Neuronal stem cell (in vitro differentiated cells): ENCODE data around the gene NPC1L1.

Source experiments
- DNase-seq: peaks from one replicate; pipeline ENCODE4 v3.0.0-alpha.2; 2013; ENCODE audit warnings: low spot score
- H2AFZ ChIP-seq: one replicate; pipeline ENCODE4 v1.6.1; 2013; ENCODE audit warnings: mild to moderate bottlenecking, low read length, inconsistent platforms
- H2AK5ac ChIP-seq: 2 replicates; pipeline ENCODE4 v1.6.1; 2013; ENCODE audit warnings: low read depth, mild to moderate bottlenecking, inconsistent platforms, low read length, moderate library complexity, mixed read lengths
- H2BK120ac ChIP-seq: 2 replicates; pipeline ENCODE4 v1.6.1; 2013; ENCODE audit warnings: low read depth, mild to moderate bottlenecking, inconsistent platforms, low read length, moderate library complexity, mixed read lengths
- H2BK12ac ChIP-seq: one replicate; pipeline ENCODE4 v1.6.1; 2013; ENCODE audit warnings: low read length, inconsistent platforms
- H2BK15ac ChIP-seq: 2 replicates; pipeline ENCODE4 v1.6.1; 2013; ENCODE audit warnings: mild to moderate bottlenecking, low read length, inconsistent platforms, mixed read lengths
- H2BK5ac ChIP-seq: one replicate; pipeline ENCODE4 v1.6.1; 2013; ENCODE audit warnings: inconsistent platforms, mild to moderate bottlenecking, low read length, moderate library complexity
- H3K14ac ChIP-seq: one replicate; pipeline ENCODE4 v1.6.1; 2013; ENCODE audit warnings: low read length, inconsistent platforms
- H3K18ac ChIP-seq: 2 replicates; pipeline ENCODE4 v1.6.1; 2013; ENCODE audit warnings: low read length, inconsistent platforms
- H3K23ac ChIP-seq: 2 replicates; pipeline ENCODE4 v1.6.1; 2013; ENCODE audit warnings: low read depth, mild to moderate bottlenecking, mixed read lengths, low read length, inconsistent platforms; ENCODE audit not compliant: poor library complexity
- H3K27ac ChIP-seq: replicated peaks from 3 replicates; pipeline ENCODE4 v1.5.1; 2013; ENCODE audit warnings: low read length, inconsistent platforms
- H3K27me3 ChIP-seq, 3 experiments: 2 replicates each; pipeline ENCODE4 v1.6.1; 2013; ENCODE audit warnings: low read length in 3 of 3, mild to moderate bottlenecking in 2 of 3, inconsistent platforms in 1 of 3, low read depth in 1 of 3, mixed read lengths in 1 of 3, moderate library complexity in 1 of 3; ENCODE audit not compliant: control insufficient read depth in 3 of 3, insufficient read depth in 3 of 3
- H3K36me3 ChIP-seq, 2 donors: replicated peaks in 1 of 2; 2 replicates each; pipeline ENCODE4 v1.6.1; 2013; ENCODE audit warnings: low read length in 2 of 2; ENCODE audit not compliant: control insufficient read depth in 2 of 2, insufficient read depth in 2 of 2
- H3K4ac ChIP-seq: 2 replicates; pipeline ENCODE4 v1.6.1; 2013; ENCODE audit warnings: inconsistent platforms, mild to moderate bottlenecking, low read length, moderate library complexity
- H3K4me1 ChIP-seq, 2 donors: 1 replicate in 1 of 2; 2 replicates in 1 of 2; pipeline ENCODE4 v1.6.1; 2013; ENCODE audit warnings: low read length in 2 of 2, low read depth in 1 of 2; ENCODE audit not compliant: control insufficient read depth in 2 of 2, insufficient read depth in 1 of 2
- H3K4me2 ChIP-seq: one replicate; pipeline ENCODE4 v1.6.1; 2013; ENCODE audit warnings: mild to moderate bottlenecking, low read length, inconsistent platforms; ENCODE audit not compliant: insufficient read depth, poor library complexity, severe bottlenecking
- H3K4me3 ChIP-seq, 2 donors: 2 replicates each; pipeline ENCODE4 v1.5.1; 2013; ENCODE audit warnings: low read length in 2 of 2, mild to moderate bottlenecking in 2 of 2, inconsistent platforms in 1 of 2, moderate library complexity in 1 of 2
- H3K79me1 ChIP-seq: one replicate; pipeline ENCODE4 v1.6.1; 2013; ENCODE audit warnings: low read depth, mild to moderate bottlenecking, inconsistent platforms, low read length, moderate library complexity
- H3K9ac ChIP-seq: one replicate; pipeline ENCODE4 v1.6.1; 2013; ENCODE audit warnings: mild to moderate bottlenecking, low read depth, low read length, inconsistent platforms; ENCODE audit not compliant: poor library complexity
- H3K9me3 ChIP-seq, 2 donors: replicated peaks in 1 of 2; 2 replicates each; pipeline versions ENCODE3 to v1.6.1; 2013; ENCODE audit warnings: low read length in 2 of 2, mild to moderate bottlenecking in 2 of 2, inconsistent platforms in 1 of 2, low read depth in 1 of 2, mixed read lengths in 1 of 2, moderate library complexity in 1 of 2; ENCODE audit not compliant: control insufficient read depth in 2 of 2, insufficient read depth in 1 of 2
- H4K8ac ChIP-seq: one replicate; pipeline ENCODE4 v1.6.1; 2013; ENCODE audit warnings: low read depth, mild to moderate bottlenecking, inconsistent platforms, low read length, moderate library complexity
- H4K91ac ChIP-seq: one replicate; pipeline ENCODE4 v1.6.1; 2013; ENCODE audit warnings: low read length, low read depth, mild to moderate bottlenecking, inconsistent platforms; ENCODE audit not compliant: poor library complexity
- WGBS, 2 donors: extraction: QIAGEN DNeasy Blood & Tissue Kit; methylation state at CpG; one replicate each; pipeline ENCODE4 v1.1.7; 2013; ENCODE audit warnings: missing lambda C conversion rate in 2 of 2, mixed read lengths in 1 of 2; ENCODE audit not compliant: insufficient read length in 2 of 2, insufficient replicate concordance in 1 of 2; ENCODE audit errors: extremely low coverage in 2 of 2; 5-methylcytosine and 5-hydroxymethylcytosine counted together

Gene NPC1L1

GRCh38 chr7:44530990-44531389 lies 10.1 kb downstream of the NPC1L1 start:
- WGBS, 2 donors = no CpG with 5 or more reads among the region's 10 CpGs
- no peak for DNase-seq
- Histone ChIP-seq H2BK15ac (no peak overlapping the region), H3K14ac (peak overlapping the region; percentile 4), H3K27me3 (no peaks in the 10 kb centered on the region), H2BK120ac (no peak overlapping the region), H3K4me1 (peaks cover 0 to 2% of the 10 kb centered on the region in 2 donors), H3K4ac (no peak overlapping the region), H3K4me2 (no peak overlapping the region), H3K36me3 (no peaks in the 10 kb centered on the region), H2BK5ac (no peak overlapping the region), H2AFZ (no peak overlapping the region), H4K8ac (no peak overlapping the region), H2AK5ac (peak overlapping the region; percentile 40), H3K4me3 (no peak overlapping the region), H3K23ac (peak overlapping the region; percentile 80), H3K9me3 (peaks cover 0 to 2% of the 10 kb centered on the region in 2 donors), H4K91ac (no peak overlapping the region), H2BK12ac (no peak overlapping the region), H3K9ac (no peak overlapping the region), H3K18ac (no peak overlapping the region), H3K79me1 (no peaks in the 10 kb centered on the region), H3K27ac (no peak overlapping the region)

GRCh38 chr7:44524811-44525388 lies 16.2 kb downstream of the NPC1L1 start:
- no peak overlapping the region for H3K9ac ChIP-seq
- DNase-seq = no peak
- H3K23ac ChIP-seq = no peak overlapping the region
- no peak overlapping the region for H2BK12ac ChIP-seq
- no peaks in the 10 kb centered on the region for H3K36me3 ChIP-seq
- H3K4me1 ChIP-seq = no peaks in the 10 kb centered on the region
- no peak overlapping the region for H2AFZ ChIP-seq
- H3K4me2 ChIP-seq = no peak overlapping the region
- H2AK5ac ChIP-seq = no peak overlapping the region
- H2BK120ac ChIP-seq = no peak overlapping the region
- no peak overlapping the region for H4K91ac ChIP-seq
- no peak overlapping the region for H2BK5ac ChIP-seq
- H3K4ac ChIP-seq = no peak overlapping the region
- H3K14ac ChIP-seq = no peak overlapping the region
- no peak overlapping the region for H3K4me3 ChIP-seq
- H3K9me3 ChIP-seq = peaks cover 0 to 2% of the 10 kb centered on the region in 2 donors
- no peaks in the 10 kb centered on the region for H3K79me1 ChIP-seq
- no CpG with 5 or more reads among the region's 3 CpGs for WGBS, 2 donors
- peaks cover 0 to 28% (median 0%) of the 10 kb centered on the region in 3 experiments for H3K27me3 ChIP-seq
- no peak overlapping the region for H3K27ac ChIP-seq
- no peak overlapping the region for H4K8ac ChIP-seq
- H2BK15ac ChIP-seq = no peak overlapping the region
- no peak overlapping the region for H3K18ac ChIP-seq

- Histone ChIP-seq H3K4ac (no peak overlapping the region), H3K18ac (no peak overlapping the region), H3K4me1 (no peaks in the 10 kb centered on the region), H2BK5ac (no peak overlapping the region), H3K4me3 (no peak overlapping the region), H3K27ac (no peak overlapping the region), H4K8ac (no peak overlapping the region), H3K36me3 (no peaks in the 10 kb centered on the region), H4K91ac (no peak overlapping the region), H2BK120ac (no peak overlapping the region), H3K4me2 (no peak overlapping the region), H2BK15ac (no peak overlapping the region), H3K9ac (no peak overlapping the region), H3K23ac (peak overlapping the region; percentile 25), H3K79me1 (no peaks in the 10 kb centered on the region), H3K14ac (peak overlapping the region; percentile 44), H2BK12ac (no peak overlapping the region), H2AK5ac (no peak overlapping the region), H3K9me3 (no peaks in the 10 kb centered on the region), H3K27me3 (peaks cover 0 to 28% (median 0%) of the 10 kb centered on the region in 3 experiments), H2AFZ (no peak overlapping the region)
- DNase-seq = no peak
- no CpG with 5 or more reads among the region's 3 CpGs for WGBS, 2 donors
Measured at GRCh38 chr7:44522315-44522714, 18.8 kb downstream of the NPC1L1 start.

GRCh38 chr7:44521347-44522095 lies 19.6 kb downstream of the NPC1L1 start:
- Histone ChIP-seq H3K4me2 (no peak overlapping the region), H3K36me3 (no peaks in the 10 kb centered on the region), H3K79me1 (no peaks in the 10 kb centered on the region), H3K27me3 (peaks cover 0 to 32% (median 0%) of the 10 kb centered on the region in 3 experiments), H3K14ac (no peak overlapping the region), H2BK120ac (no peak overlapping the region), H3K4me3 (no peak overlapping the region), H2BK15ac (no peak overlapping the region), H2AFZ (no peak overlapping the region), H3K23ac (no peak overlapping the region), H3K9ac (peak overlapping the region; percentile 30), H2AK5ac (peak overlapping the region; percentile 83), H3K4me1 (no peaks in the 10 kb centered on the region), H3K18ac (no peak overlapping the region), H2BK12ac (no peak overlapping the region), H3K27ac (no peak overlapping the region), H2BK5ac (no peak overlapping the region), H4K8ac (no peak overlapping the region), H4K91ac (no peak overlapping the region), H3K9me3 (no peaks in the 10 kb centered on the region), H3K4ac (peak overlapping the region; percentile 67)
- no CpG with 5 or more reads among the region's 15 CpGs for WGBS, 2 donors
- DNase-seq = no peak
